Measurements from ENCODE around the gene DDC.

DNA sequence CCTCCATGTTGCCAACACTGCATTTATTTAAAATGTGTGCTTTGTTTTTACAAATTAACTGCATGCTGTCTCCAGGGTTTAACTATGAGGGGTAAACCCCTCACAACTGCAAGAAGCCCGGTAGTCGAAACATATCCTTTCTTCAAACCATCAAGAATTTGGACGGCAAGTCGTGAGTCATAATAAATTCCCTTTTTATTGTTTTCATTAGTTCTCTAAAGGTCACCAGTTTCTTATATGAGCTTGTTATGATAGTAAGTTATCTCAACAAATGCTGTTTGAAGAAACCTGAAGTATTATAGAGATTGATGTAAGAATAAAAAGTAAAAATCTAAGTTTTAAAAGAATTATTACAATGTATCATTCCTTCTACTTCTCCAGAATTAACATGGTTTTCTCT is 102.8 kb downstream of the DDC start:
- TF ChIP-seq, protein P1, sequence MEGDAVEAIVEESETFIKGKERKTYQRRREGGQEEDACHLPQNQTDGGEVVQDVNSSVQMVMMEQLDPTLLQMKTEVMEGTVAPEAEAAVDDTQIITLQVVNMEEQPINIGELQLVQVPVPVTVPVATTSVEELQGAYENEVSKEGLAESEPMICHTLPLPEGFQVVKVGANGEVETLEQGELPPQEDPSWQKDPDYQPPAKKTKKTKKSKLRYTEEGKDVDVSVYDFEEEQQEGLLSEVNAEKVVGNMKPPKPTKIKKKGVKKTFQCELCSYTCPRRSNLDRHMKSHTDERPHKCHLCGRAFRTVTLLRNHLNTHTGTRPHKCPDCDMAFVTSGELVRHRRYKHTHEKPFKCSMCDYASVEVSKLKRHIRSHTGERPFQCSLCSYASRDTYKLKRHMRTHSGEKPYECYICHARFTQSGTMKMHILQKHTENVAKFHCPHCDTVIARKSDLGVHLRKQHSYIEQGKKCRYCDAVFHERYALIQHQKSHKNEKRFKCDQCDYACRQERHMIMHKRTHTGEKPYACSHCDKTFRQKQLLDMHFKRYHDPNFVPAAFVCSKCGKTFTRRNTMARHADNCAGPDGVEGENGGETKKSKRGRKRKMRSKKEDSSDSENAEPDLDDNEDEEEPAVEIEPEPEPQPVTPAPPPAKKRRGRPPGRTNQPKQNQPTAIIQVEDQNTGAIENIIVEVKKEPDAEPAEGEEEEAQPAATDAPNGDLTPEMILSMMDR (IDR thresholded peaks at IDR 0.05; ENCODE audit: low read depth, low read length), result no peak
- TF ChIP-seq EZH2phosphoT487 (IDR thresholded peaks at IDR 0.05; ENCODE audit: low read depth), result no peak
